GM20431 (cell line): ENCODE results near the gene TMEM94.

Experiments
- in situ Hi-C: fragments of 300-500 bp; cut with MseI, MboI; formaldehyde crosslinking; loops from one replicate; pipeline ENCODE4 v1.15.0; 2020; ENCODE audit warnings: low sequenced_read_pairs; ENCODE audit not compliant: unreplicated experiment

TMEM94 gene

GRCh38 chr17:75518201-75518600 is 61.8 kb downstream of the TMEM94 start:
- in situ Hi-C loops, result loop anchor here (25.0 kb wide), 1 partner anchor 106 kb away; the partner anchor contains the start of gene GRB2

GRCh38 chr17:75518983-75519537 is 62.6 kb downstream of the TMEM94 start:
- in situ Hi-C loops, result loop anchor here (25.0 kb wide), 1 partner anchor 107 kb away; the partner anchor contains the start of gene GRB2

GRCh38 chr17:75520413-75520812 is 64.0 kb downstream of the TMEM94 start:
- in situ Hi-C loops, result loop anchor here (25.0 kb wide), 1 partner anchor 108 kb away; the partner anchor contains the start of gene GRB2

DNA sequence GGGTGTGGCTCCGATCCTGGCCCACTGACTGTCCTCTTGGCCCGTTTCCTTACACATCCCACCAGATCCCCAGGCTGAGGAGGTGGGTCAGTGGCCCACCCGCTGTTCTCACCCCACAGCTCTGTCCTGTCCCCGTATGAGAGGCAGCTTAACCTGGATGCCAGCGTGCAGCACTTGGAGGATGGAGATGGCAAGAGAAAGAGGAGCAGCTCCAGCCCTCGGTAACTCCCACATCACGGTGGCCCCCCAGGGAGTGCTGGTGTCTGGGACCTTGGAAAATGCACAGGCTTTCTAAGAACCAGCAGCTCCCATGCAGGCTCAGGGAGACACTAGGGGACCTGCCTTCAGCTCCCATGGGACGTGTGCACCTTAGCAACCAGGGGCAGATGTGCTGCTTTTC is 64.9 kb downstream of the TMEM94 start:
- in situ Hi-C loops, result loop anchor here (25.0 kb wide), 1 partner anchor 109 kb away; the partner anchor contains the start of gene GRB2

GRCh38 chr17:75521951-75522727 is 65.7 kb downstream of the TMEM94 start:
- in situ Hi-C loops, result loop anchor here (25.0 kb wide), 1 partner anchor 110 kb away; the partner anchor contains the start of gene GRB2

DNA sequence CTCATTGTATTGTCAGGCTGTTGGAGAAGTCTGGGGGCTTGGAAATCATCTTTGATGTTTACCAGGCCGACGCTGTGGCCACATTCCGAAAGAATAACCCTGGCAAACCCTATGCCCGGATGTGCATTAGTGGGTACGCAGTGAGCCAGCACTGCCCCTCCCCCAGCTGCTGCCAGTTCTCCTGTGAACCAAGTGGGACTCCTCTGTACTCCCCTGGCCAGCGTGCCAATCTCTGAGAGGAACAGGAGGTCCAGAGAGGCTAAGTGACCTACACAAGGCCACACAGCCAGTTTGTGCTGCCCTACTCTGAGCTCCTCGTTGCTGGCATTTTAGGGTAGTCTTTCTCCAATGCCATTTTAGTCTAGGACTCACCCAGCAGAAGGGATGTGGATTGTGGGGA is 67.2 kb downstream of the TMEM94 start:
- in situ Hi-C loops, result loop anchor here (25.0 kb wide), 1 partner anchor 111 kb away; the partner anchor contains the start of gene GRB2

DNA sequence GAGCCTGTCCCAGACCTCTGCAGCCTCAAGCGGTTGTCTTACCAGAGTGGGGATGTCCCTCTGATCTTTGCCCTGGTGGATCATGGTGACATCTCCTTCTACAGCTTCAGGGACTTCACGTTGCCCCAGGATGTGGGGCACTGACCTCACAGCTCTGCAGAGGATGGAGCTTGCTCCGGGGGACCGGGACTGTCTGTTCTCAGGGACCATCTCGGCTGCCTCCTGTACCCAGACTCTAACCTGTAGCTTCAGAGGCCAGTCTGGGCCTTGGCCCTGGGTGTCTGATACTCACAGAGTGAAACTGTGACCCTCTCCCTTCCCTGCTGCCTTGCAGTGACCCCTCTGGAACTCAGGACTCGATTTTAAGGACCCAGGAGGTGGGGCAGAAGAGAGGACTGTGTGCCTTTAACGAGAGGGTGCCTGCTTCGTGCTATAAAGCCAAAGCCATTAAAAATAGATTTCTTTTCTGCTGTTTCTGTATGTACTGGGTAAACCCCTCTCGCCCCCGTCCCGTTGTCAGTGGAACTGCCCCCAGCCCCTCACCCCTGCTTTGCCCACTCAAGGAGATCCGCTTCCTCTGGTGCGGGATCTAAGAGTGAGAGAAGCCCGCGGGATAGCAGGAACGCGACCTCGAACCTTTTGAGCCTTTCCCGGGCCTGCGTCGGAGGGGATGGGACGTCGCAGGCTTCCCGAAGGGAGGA is 68.0 kb downstream of the TMEM94 start:
- in situ Hi-C loops, result loop anchor here (25.0 kb wide), 1 partner anchor 112 kb away; the partner anchor contains the start of gene GRB2

DNA sequence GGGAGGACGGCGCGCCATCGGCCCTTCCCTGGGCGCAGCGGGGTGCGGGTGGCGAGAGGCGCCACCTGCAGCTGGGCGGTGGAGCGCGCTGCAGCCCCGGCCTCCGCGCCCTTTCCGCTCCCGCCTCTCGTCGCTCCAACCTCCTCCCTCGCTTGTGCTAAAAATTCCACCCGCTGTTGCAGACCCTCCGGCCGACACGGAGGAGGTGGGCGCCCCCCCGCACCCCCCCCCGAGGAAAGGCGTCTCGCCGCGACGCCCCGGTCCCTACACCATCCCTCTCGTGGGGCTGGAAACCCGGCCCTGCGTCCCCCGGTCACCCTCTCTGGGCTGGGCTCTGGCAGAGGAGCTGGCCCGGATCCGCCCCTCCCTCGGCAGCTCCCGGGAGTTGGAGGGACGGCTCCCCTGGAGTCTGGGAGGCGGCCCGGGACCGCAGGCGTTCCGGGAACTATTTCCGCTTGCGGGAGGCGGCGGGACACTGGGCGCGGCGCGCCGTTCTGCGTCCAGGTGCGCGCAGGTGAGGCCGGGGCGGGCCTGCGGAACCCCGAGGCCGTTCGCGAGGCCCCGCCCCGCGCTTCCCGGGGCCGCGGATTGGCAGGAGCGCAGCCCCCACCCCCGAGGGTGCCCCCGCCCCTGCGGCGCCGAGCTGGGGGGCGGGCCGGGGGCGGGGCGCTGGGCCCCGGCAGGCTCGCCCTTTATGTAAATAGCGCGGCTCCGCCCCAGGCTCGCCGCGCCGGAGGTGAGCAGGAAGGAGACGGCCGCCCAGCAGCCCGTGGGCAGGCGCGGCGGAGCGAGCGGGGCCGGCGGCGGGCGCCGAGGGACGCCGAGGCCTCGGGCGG is 68.8 kb downstream of the TMEM94 start, which contains the start of gene LLGL2:
Gene LLGL2 (plus strand): TSS at position 728 of the 836 bp plus-strand sequence. CDS start 17,730 bp downstream, outside the sequence.
- in situ Hi-C loops, result loop anchor here (25.0 kb wide), 1 partner anchor 113 kb away; the partner anchor contains the start of gene GRB2

- in situ Hi-C loops, result no loop called here
Observed at GRCh38 chr17:75525806-75526554, 69.5 kb downstream of the TMEM94 start.

DNA sequence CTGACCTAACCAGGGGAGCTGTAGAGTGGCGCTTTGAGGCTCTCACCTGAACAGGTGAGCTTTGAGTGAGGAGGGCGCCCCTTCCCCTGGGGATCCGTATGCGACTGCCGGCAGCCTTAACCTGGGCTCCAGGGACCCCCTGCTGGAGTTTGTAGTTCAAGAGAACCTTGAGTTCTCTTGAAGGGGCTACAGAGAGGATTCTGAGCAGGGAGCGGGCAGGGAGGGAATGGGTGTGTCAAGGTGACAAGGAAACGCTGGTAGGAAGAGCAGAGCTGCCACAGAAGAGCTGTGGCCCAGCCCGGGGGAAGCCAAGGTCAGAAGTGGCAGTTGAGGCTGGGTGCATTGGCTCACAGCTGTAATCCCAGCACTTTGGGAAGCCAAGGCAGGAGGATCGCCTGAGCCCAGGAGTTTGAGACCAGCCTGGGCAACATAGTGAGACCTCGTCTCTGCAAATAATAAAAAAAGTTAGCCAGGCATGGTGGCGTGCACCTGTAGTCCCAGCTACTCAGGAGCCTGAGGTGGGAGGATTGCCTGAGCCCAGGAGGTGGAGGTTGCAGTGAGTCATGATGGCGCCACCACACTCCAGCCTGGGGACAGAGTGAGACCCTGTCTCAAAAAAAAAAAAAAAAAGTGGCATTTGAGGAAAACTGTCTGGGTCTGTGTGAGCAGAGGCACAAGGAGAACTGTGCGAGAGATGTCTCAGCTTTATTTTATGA is 70.3 kb downstream of the TMEM94 start:
- in situ Hi-C loops, result no loop called here

DNA sequence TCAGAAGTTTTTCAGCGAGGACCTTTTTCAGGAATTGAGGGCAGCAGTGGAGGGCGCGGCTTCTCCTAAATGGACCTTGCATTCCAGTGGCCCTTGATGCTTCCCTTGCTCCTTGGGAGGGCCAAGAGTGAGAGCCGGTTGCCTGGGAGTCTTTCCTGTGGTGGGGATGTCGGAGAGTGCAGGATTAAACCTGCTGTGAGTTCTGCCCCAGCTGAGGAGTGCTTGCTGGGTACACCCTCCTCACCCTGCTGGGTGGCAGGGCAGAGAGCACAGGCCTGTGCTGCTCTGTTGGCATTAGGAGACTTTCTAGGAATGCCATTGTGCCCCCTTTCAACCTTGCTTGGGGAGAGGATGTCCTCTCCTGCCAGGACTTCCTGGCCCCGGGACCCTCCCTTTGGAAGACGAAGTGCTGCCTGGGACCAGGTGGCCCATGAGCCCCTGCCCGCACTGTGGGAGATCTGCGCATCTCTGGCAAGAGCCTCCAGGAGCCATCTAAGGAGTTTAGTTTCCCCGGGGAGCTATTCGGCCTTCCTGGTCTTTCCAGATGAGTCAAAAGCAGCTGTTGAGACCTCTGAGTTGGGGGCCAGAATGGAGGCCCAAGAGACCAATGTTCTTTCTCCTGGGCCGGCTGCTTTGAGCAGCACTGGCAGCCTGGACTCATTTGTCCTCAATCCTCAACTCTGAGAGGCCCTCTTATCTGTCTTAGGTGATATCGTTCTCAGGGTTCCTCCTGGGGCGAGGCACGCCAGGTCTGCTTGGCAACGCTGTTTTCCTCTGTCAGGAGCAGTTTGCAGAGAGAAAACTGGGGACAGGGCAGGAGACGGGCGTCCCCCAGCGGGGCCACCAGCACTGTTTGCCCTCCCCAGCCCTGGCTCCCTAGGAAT is 74.6 kb downstream of the TMEM94 start:
- in situ Hi-C loops, result no loop called here

DNA sequence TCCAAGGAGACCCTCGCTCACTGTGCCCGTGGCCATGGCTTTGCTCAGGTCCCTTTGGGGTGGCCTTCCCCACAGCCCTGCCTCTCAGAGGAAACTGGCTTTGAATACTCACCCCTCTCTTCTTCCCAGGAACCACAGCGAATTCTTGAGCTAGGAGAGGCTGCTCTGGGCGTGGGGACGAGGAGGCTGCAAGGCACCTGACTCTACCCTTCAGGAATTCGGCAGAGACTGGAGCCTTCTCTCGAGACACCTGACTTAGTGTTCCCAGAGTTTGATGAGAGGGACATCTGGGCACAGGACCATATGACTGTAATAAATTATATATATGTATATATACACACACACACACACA is 75.3 kb downstream of the TMEM94 start:
- in situ Hi-C loops, result no loop called here

DNA sequence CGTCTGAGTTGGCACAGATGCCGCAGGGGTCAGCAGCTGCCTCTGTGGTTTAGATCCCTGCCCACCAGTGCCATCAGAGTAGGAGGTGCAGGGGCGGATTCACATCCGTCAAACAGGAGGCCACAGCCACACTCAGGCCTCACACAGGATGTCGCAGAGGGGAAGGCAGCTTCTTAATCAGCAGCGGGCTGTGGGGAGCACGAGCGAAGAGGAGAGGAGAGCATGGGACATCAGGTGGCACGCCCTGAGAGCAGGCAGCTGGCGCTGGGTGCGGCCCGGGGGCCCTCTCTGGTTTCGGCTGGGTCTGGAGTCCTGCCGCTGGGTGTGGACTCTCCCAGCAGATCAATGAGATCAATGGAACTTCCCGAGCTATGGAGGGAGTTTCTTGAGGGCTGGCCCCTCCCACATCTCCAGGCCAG is 78.7 kb downstream of the TMEM94 start:
- in situ Hi-C loops, result no loop called here

- in situ Hi-C loops, result no loop called here
Observed at GRCh38 chr17:75535871-75536270, 79.4 kb downstream of the TMEM94 start.

GRCh38 chr17:75536366-75536765 is 79.9 kb downstream of the TMEM94 start:
- in situ Hi-C loops, result no loop called here

GRCh38 chr17:75539967-75540729 is 83.7 kb downstream of the TMEM94 start:
- in situ Hi-C loops, result no loop called here
